ENCODE results near the gene SCUBE1. TPM values are rescaled to one million over a fixed set of nuclear protein-coding genes. Genes with fewer than 3 reads are reported as not detected.

Gene SCUBE1
- total and polyA plus RNA-seq, 10 of the 15 experiments (the other 5 are each of a cell fraction or from before 2014, with no cell fraction given): not detected

DNA sequence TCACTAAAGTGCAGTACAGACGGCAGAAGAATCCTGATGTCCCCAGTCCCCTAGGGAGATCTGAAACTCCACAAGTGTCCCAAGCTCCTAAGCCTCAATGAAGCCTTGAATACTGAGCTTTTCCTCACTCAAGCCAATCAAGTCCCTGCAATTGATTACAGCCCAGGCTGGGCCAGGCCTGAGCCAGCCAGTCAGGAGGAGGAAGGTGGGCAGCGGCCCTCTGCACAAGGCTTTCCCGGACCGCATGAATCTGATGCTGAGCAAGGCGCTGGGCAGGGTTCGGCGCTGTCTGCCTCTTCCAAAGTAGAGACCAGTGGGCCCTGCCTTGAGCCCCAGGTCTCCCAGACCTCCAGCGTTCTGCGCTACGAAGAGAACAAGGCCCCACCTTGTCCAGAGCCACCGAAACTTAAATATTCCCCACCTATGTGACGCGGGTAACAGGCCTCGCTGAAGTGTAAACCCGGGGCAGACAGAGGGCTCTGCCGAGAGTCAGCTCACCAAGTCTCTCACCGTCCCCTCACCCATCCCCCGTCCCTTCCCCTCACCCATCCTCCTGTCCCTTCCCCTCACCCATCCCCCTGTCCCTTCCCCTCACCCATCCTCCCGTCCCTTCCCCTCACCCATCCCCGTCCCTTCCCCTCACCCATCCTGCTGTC is 63.2 kb downstream of the SCUBE1 start:
- H3K27me3 ChIP-seq (replicated peaks in 1 of 2; ENCODE audit: control insufficient read depth in 2 of 2, insufficient read depth in 2 of 2, low read length in 1 of 2): no peaks in the 10 kb centered on the region
- in situ Hi-C loops (cut with MboI) (loop anchor here (5.0 kb wide), 2 partner anchors 67 to 102 kb away; no protein-coding TSS in a partner anchor), intact Hi-C loops (cut with micrococcal nuclease; ENCODE audit: unreplicated experiment) (no loop called here)
- no peak overlapping the region for H3K27ac ChIP-seq (ENCODE audit: control insufficient read depth, insufficient read depth)
- 55% methylated on average over 15 of the region's 20 CpGs for WGBS (ENCODE audit: insufficient coverage, insufficient replicate concordance, low lambda C conversion rate, missing lambda C conversion rate)
- no peak overlapping the region for H3K9ac ChIP-seq (ENCODE audit: control insufficient read depth, insufficient read depth, low read length)
- POLR2A ChIA-PET: no interaction called here
- CTCF ChIA-PET: interaction anchor here (8.4 kb wide), 1 partner anchor 105 kb away, joined by 72 read pairs; no protein-coding TSS in a partner anchor
- no peaks in the 10 kb centered on the region for H3K4me1 ChIP-seq (ENCODE audit: control insufficient read depth, insufficient read depth, low read length)
- no peaks in the 10 kb centered on the region for H3K36me3 ChIP-seq (ENCODE audit: control insufficient read depth in 2 of 2, insufficient read depth in 2 of 2, low read length in 1 of 2)
- H3K4me2 ChIP-seq (ENCODE audit: control insufficient read depth, insufficient read depth): no peak overlapping the region
- H4K20me1 ChIP-seq (ENCODE audit: control insufficient read depth, insufficient read depth): no peaks in the 10 kb centered on the region
- no peaks in the 10 kb centered on the region for H3K79me2 ChIP-seq (ENCODE audit: control insufficient read depth, insufficient read depth, low read length)
- no peak for FAIRE-seq
- DNase-seq (ENCODE audit: low read depth, low spot score): no peak
- RAD21 ChIA-PET (ENCODE audit: unreplicated experiment): no interaction called here
- H3K4me3 ChIP-seq: no peak overlapping the region
- H3K9me3 ChIP-seq (replicated peaks; ENCODE audit: control insufficient read depth, insufficient read depth, low read length): no peaks in the 10 kb centered on the region
- no peak for ATAC-seq
- no peak overlapping the region for H2AFZ ChIP-seq (ENCODE audit: control insufficient read depth, low read depth, low read length)
- SMC1A ChIA-PET (ENCODE audit: uncharacterized antibody, unreplicated experiment): no interaction called here
- no TSS peak for BruUV-seq (replicated peaks)
- TF ChIP-seq SMC3 (IDR thresholded peaks at IDR 0.05; ENCODE audit: borderline replicate concordance, low read length): no peak
- TF ChIP-seq, protein P1, sequence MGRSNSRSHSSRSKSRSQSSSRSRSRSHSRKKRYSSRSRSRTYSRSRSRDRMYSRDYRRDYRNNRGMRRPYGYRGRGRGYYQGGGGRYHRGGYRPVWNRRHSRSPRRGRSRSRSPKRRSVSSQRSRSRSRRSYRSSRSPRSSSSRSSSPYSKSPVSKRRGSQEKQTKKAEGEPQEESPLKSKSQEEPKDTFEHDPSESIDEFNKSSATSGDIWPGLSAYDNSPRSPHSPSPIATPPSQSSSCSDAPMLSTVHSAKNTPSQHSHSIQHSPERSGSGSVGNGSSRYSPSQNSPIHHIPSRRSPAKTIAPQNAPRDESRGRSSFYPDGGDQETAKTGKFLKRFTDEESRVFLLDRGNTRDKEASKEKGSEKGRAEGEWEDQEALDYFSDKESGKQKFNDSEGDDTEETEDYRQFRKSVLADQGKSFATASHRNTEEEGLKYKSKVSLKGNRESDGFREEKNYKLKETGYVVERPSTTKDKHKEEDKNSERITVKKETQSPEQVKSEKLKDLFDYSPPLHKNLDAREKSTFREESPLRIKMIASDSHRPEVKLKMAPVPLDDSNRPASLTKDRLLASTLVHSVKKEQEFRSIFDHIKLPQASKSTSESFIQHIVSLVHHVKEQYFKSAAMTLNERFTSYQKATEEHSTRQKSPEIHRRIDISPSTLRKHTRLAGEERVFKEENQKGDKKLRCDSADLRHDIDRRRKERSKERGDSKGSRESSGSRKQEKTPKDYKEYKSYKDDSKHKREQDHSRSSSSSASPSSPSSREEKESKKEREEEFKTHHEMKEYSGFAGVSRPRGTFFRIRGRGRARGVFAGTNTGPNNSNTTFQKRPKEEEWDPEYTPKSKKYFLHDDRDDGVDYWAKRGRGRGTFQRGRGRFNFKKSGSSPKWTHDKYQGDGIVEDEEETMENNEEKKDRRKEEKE (IDR thresholded peaks at IDR 0.05): no peak
- no peak for TF ChIP-seq IRF4 (IDR thresholded peaks at IDR 0.05; ENCODE audit: low read depth, low read length)
- TF ChIP-seq JUNB (IDR thresholded peaks at IDR 0.05): no peak

Data from GM12878 (cell line).